RWPE1 (cell line): ENCODE measurements around the gene MOB1A.
A peak's percentile ranks its signal among the peaks of the same experiment; 100 is the strongest.

ENCODE experiments used
- CTCF ChIA-PET: fragments of 350-600 bp; sonication (Branson Sonifier 250); formaldehyde crosslinking; extraction: SDS; loops from one replicate; lab custom pipeline; 2021; lab: Yijun Ruan, JAX
- POLR2A ChIA-PET: fragments of 400-600 bp; formaldehyde crosslinking; extraction: SDS; loops from one replicate; lab custom pipeline; 2020; ENCODE audit warnings: antibody characterized with exemption; ENCODE audit not compliant: low non-redundant PET; lab: Yijun Ruan, JAX
- DNase-seq: peaks from one replicate; pipeline ENCODE4 v3.0.0; 2012; ENCODE audit warnings: low spot score
- H3K27ac ChIP-seq: fragments of 450-650 bp; 2 replicates; pipeline ENCODE4 v1.5.1; 2017
- CTCF ChIP-seq: fragments of 450-650 bp; conservative IDR thresholded peaks from 2 replicates; pipeline ENCODE4 v1.5.1; 2017; ENCODE audit warnings: low read depth, mild to moderate bottlenecking

MOB1A gene

GRCh38 chr2:74148457-74149246, 30.0 kb downstream of the MOB1A start:
- no peak for DNase-seq
- ChIA-PET POLR2A (interaction anchor here (0.6 kb wide), 1 partner anchor 342 kb away, joined by 4 read pairs; no protein-coding TSS in a partner anchor), CTCF (interaction anchor here (0.6 to 2.3 kb wide), 12 partner anchors 9 to 1030 kb away, joined by 3 to 18 read pairs (median 4); no protein-coding TSS in a partner anchor)
- H3K27ac ChIP-seq, result peak overlapping the region; percentile 79
- TF ChIP-seq CTCF, result no peak

- ChIA-PET POLR2A (interaction anchor here (0.8 kb wide), 1 partner anchor 138 kb away, joined by 3 read pairs; no protein-coding TSS in a partner anchor), CTCF (interaction anchor here (0.6 to 2.3 kb wide), 18 partner anchors 8 to 1030 kb away, joined by 3 to 18 read pairs (median 3); no protein-coding TSS in a partner anchor)
- peak within 1 kb of the TSS; percentile 79 for H3K27ac ChIP-seq
- peak; percentile 91 for TF ChIP-seq CTCF
- peak; percentile 94 for DNase-seq
Observed at GRCh38 chr2:74147727-74148456, 30.8 kb downstream of the MOB1A start, which contains the start of gene BOLA3. TSS of gene BOLA3 (minus strand) at chr2:74147912. CDS start at chr2:74147874, 38 bp downstream.

- peak overlapping the region; percentile 79 for H3K27ac ChIP-seq
- POLR2A ChIA-PET, result interaction anchor here (0.8 kb wide), 1 partner anchor 137 kb away, joined by 3 read pairs; no protein-coding TSS in a partner anchor
- peak; percentile 20 for DNase-seq
- no peak for TF ChIP-seq CTCF
- CTCF ChIA-PET, result interaction anchor here (0.6 to 2.3 kb wide), 9 partner anchors 8 to 324 kb away, joined by 3 to 18 read pairs (median 3); no protein-coding TSS in a partner anchor
Observed at GRCh38 chr2:74146929-74147726, 31.6 kb downstream of the MOB1A start.

DNA sequence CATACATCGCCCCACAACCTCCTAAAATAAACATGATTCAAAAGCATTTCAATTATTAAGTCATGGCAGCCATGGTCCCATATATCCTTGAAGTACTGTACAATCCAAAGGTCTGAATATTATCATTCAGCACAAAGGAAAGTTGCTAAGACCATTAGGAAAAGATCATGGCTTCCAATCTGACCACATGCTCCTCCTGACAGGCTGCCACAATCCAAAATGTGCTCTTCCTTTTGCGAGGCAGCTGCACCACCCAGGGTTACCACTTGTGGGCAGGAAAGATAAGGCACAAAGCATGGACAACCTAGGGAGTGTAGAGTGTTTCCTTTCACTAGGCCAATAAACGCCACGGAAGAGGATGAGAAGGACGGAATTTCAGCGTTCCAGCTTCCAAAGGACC, 36.3 kb downstream of the MOB1A start:
- POLR2A ChIA-PET, result no interaction called here
- no peak overlapping the region for H3K27ac ChIP-seq
- CTCF ChIA-PET, result no interaction called here
- TF ChIP-seq CTCF, result no peak
- DNase-seq, result no peak

GRCh38 chr2:74138600-74139323, 39.9 kb downstream of the MOB1A start:
- no peak for TF ChIP-seq CTCF
- ChIA-PET CTCF (interaction anchor here (0.6 to 2.0 kb wide), 5 partner anchors 9 to 315 kb away, joined by 3 to 8 read pairs (median 3); partner anchors contain the start of gene BOLA3), POLR2A (no interaction called here)
- H3K27ac ChIP-seq, result no peak overlapping the region
- DNase-seq, result no peak
